Testis (tissue), 2 donors: ENCODE data around the gene CADPS.

ENCODE experiments used
- POLR2A ChIP-seq: fragments of 450-650 bp; IDR thresholded peaks from one replicate; pipeline ENCODE4 v1.6.1; 2017; ENCODE audit warnings: antibody characterized with exemption, mild to moderate bottlenecking, moderate library complexity
- TF ChIP-seq, protein P1 (sequence below), 3 experiments: fragments of 450-650 bp in 2 of 3; fragments of 200-600 bp in 1 of 3; sonication (generic) in 1 of 3; IDR thresholded peaks; one replicate each; pipeline ENCODE4 v1.5.1; 2016 to 2019; ENCODE audit warnings: antibody characterized with exemption in 3 of 3, mild to moderate bottlenecking in 2 of 3, moderate library complexity in 1 of 3

DNA sequence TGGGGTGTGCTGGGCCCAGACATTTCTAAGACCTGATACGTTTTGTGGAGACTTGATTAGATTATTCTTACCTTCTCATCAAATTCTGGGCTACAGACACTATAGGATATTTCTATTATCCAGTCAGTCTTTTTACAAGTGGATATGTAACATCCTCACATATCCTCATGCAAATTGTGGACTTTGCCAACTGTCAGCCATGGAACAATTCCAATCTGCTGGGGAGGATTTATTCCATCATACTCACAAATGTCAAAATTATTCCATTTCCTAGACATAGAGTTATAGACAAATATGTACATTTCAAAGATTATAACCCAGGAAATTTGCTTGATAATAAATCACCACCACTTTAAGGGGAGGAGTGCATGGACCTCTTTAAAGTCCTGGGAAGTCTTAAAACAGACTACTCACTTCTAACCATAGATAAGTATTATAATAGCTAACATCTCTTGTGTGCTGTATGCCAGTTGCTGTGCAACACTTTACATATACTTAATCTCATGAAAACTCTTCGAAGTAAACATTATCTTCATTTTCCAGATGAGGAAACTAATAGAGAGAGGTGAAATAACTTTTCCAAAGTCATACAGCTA, 44.4 kb downstream of the CADPS start:
- TF ChIP-seq, protein P1, sequence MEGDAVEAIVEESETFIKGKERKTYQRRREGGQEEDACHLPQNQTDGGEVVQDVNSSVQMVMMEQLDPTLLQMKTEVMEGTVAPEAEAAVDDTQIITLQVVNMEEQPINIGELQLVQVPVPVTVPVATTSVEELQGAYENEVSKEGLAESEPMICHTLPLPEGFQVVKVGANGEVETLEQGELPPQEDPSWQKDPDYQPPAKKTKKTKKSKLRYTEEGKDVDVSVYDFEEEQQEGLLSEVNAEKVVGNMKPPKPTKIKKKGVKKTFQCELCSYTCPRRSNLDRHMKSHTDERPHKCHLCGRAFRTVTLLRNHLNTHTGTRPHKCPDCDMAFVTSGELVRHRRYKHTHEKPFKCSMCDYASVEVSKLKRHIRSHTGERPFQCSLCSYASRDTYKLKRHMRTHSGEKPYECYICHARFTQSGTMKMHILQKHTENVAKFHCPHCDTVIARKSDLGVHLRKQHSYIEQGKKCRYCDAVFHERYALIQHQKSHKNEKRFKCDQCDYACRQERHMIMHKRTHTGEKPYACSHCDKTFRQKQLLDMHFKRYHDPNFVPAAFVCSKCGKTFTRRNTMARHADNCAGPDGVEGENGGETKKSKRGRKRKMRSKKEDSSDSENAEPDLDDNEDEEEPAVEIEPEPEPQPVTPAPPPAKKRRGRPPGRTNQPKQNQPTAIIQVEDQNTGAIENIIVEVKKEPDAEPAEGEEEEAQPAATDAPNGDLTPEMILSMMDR (IDR thresholded peaks at IDR 0.05), result no peak
- TF ChIP-seq POLR2A, result no peak
